GM19023 (cell line): ENCODE measurements around the gene ACP7.
"Not testable (repeated sequence)": the region's sequence is repeated elsewhere in the genome, so short reads cannot be mapped to it uniquely, and the experiment has no call there.

Experiments
- ATAC-seq: cut with Tn5 transposase; IDR thresholded peaks from one replicate; pipeline ENCODE4 v1.9.1; 2021; ENCODE audit warnings: mild to moderate bottlenecking, moderate library complexity; ENCODE audit not compliant: unreplicated experiment

The ACP7 gene, protein sequence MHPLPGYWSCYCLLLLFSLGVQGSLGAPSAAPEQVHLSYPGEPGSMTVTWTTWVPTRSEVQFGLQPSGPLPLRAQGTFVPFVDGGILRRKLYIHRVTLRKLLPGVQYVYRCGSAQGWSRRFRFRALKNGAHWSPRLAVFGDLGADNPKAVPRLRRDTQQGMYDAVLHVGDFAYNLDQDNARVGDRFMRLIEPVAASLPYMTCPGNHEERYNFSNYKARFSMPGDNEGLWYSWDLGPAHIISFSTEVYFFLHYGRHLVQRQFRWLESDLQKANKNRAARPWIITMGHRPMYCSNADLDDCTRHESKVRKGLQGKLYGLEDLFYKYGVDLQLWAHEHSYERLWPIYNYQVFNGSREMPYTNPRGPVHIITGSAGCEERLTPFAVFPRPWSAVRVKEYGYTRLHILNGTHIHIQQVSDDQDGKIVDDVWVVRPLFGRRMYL

GRCh38 chr19:39083983-39084731, at the start of gene ACP7:
ACP7 (plus strand) TSS chr19:39084368; CDS start chr19:39085270, 902 bp downstream.
- no peak for ATAC-seq

- ATAC-seq: no peak
Observed at GRCh38 chr19:39036581-39036980, 47.6 kb upstream of the ACP7 start.

- ATAC-seq: no peak
Observed at GRCh38 chr19:39037194-39037593, 47.0 kb upstream of the ACP7 start.

GRCh38 chr19:39038098-39038497, 46.1 kb upstream of the ACP7 start:
- ATAC-seq: no peak

DNA sequence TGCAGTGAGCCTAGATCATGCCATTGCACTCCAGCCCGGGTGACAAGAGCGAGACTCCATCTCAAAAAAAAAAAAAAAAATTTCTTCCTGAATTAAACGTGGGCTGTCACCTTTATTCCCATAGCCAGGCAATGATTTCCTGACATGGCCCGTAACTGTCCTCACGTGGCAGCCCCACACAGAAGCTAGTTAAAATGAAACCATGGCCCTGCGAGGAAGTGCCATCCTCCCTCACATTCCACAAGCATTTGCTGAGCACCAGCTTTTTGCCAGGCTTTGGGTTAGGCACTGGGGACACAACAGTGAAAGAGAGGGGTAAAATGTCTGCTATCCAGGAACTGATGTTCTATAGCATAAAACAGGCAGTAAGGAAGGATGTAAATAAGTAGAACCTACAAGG, 38.7 kb upstream of the ACP7 start:
- ATAC-seq: no peak

GRCh38 chr19:39046037-39046821, 37.9 kb upstream of the ACP7 start:
- ATAC-seq: no peak

DNA sequence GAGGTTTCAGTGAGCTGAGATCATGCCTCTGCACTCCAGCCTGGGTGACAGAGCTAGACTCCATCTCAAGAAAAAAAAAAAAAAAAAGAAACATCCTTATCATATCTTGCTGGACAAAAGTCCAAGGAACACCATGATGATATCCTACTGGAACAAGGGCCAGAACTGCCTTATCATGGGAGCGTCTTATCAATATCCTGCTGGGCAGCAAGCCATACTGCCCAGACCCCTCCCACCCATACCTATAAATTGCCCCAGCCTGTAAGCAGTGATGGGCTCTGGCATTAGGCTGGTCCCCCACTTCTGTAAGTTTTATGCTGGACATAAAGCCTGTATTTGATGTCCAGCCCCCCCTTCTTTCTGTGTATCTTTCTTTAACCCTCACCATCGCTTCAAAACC, 37.1 kb upstream of the ACP7 start:
- ATAC-seq: no peak

- ATAC-seq: no peak
Observed at GRCh38 chr19:39052243-39052746, 31.9 kb upstream of the ACP7 start.

DNA sequence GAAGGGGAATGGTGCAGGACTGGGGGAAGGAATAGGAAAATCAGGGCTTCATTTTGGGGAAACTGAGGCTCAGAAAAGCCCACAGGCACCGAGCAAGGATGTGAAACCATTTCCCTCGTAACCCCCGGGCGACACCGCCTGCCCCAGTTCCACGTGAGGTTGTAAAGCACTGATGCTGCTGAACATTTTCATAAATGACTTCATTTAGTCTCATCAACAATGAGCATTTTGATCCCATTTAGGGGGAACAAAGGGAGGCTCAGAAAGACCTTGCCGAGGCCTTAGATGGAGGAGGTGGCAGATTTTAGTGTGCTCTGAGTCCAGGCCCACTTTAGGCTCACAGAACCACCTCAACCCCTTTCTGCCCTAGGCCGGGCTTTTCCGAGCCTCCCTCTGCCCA, 31.3 kb upstream of the ACP7 start:
- no peak for ATAC-seq

- no peak for ATAC-seq
Observed at GRCh38 chr19:39053276-39054090, 30.7 kb upstream of the ACP7 start.

DNA sequence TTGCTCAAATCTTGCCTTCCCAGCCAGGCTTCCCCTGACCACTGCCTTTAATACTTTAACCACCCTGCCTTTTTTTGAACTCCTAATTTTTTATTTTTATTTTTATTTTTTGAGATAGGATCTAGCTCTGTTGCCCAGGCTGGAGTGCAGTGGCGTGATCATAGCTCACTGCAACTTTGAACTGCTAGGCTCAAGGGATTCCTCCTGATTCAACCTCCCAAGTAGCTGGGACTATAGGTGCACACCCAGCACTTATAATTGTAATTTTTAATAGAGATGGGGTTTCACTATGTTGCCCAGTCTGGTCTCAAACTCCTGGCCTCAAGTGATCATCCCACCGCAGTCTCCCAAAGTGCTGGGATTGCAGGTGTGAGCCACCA, 30.1 kb upstream of the ACP7 start:
- no peak for ATAC-seq

DNA sequence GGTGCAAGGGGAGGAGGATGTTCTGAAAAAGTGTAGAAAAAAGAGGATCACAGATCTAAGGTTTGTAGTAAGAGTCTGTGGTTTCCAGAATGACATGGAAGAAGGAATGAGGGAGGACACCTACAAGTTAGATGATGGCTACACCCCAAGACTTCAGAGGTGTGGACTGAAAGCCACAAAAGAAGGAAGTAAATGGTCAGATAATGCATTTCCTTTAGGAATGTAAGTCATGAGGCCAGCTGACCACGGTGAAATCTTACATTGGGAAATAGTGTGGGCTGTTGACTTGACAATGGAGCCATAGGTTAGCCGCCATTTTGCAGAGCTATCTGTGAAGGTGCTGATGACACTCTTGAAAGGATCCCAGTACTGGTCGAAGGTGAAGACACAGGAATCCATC, 26.6 kb upstream of the ACP7 start:
- no peak for ATAC-seq

DNA sequence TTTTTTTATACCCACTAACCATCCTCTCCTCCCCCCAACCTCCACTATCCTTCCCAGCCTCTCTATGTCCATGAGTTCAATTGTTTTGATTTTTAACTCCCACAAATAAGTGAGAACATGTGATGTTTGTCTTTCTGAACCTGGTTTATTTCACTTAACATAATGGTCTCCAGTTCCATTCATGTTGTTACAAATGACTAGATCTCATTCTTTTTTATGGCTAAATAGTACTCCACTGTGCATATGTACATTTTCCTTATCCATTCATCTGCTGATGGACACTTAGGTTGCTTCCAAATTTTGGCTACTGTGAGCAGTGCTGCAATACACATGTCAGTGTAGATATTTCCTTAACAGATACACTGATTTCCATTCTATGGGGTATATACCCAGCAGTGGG, 24.9 kb upstream of the ACP7 start:
- ATAC-seq: no peak

GRCh38 chr19:39060171-39060570, 24.0 kb upstream of the ACP7 start:
- no peak for ATAC-seq

- no peak for ATAC-seq
Observed at GRCh38 chr19:39064405-39064804, 19.8 kb upstream of the ACP7 start.

DNA sequence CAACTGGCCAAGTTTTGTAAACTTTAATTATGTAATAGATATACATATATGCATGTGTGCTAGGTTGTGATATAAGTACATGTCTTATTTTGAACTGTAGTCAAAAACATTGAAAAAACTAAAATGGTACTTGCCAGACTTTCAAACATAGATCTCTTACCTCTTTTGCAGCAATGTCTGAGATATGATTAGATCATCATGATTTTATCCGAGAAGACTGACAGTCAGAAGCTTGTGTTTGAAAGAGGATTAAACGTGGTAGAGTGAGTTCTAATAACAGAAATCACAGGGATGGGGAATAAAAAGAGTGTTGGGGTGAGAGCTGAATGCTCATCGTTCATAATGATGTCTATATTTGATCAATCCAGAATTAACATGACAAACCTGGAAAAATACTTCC, 18.2 kb upstream of the ACP7 start:
- no peak for ATAC-seq

- no peak for ATAC-seq
Observed at GRCh38 chr19:39067104-39067503, 17.1 kb upstream of the ACP7 start.

DNA sequence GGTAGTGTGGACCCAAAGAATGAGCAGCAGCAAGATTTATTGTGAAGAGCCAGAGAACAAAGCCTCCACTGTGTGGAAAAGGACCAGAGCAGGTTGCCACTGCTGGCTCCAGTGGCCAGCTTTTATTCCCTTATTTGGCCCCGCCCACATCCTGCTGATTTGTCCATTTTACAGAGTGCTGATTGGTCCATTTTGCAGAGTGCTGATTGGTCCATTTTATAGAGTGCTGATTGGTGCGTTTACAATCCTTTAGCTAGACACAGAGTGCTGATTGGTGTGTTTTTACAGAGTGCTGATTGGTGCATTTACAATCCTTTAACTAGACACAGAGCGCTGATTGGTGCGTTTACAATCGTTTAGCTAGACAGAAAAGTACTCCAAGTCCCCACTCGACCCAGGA, 15.9 kb upstream of the ACP7 start:
- ATAC-seq: not testable (repeated sequence)

DNA sequence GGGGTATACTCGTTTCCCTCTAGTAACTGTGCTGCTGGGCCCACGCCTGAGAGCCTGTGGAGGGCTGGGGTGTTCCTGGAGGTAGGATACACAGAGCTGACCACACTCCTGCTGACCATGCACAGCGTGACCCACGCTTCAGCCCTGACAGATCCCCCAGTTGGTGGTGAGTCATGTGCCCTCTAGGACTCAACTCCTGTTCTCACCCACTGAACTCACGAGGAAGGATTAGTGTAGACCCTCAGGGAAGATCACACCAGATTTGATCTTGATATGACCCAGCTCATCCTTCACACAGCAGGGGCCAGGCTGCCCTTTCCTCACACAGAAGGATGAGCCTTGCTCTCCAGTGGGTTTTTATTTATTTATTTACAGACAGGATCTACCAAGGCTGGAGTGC, 13.3 kb upstream of the ACP7 start:
- no peak for ATAC-seq

DNA sequence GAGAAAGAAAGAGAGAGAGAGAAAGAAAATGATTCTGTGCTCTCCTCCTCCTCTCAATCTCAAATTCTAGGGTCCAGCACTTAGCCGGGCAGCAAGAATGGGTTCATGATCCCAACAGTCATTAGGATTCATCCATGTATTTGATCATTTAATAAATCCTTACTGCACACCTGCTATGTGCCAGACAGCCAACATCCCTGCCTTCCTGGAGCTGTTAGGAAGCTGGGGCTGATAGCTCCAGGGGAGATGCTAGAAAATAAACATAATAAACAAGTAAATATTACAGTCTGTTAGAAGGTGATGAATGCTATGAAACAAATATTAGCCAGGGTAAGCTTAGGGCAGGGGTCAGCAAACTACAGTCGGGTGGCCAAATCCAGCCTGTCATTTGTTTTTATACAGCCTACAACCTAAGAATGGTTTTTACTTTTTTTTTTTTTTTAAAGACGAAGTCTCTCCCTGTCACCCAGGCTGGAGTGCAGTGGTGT, 9.9 kb upstream of the ACP7 start:
- ATAC-seq: no peak
